HG03342 (cell line): ENCODE measurements around the gene SIGLEC9.
"Not testable (repeated sequence)": the region's sequence is repeated elsewhere in the genome, so short reads cannot be mapped to it uniquely, and the experiment has no call there.

Source experiments
- ATAC-seq: cut with Tn5 transposase; IDR thresholded peaks from one replicate; pipeline ENCODE4 v1.9.1; 2021; ENCODE audit warnings: mild to moderate bottlenecking, moderate library complexity; ENCODE audit not compliant: unreplicated experiment

Gene SIGLEC9

GRCh38 chr19:51142809-51143475 lies 18.2 kb downstream of the SIGLEC9 start:
- ATAC-seq = not testable (repeated sequence)

DNA sequence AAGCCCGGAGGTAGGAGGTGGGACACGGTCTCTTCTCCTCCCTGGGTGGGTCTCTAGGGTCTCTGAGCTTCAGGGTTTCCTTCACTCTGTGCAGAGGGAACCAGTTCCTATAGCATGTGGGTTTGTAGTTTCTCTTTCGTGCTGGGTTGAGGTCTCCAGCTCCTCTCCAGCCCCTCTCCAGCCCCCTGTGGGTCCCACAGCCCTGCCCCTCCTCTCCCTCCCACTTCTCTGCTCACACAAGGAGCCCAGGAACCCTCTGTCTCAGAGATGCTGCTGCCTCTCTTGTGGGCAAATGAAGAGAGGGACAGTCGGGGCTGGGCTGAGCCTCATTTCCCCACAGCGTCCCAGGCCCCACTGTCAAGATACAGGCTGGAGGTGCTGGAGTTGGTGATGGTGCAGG lies 18.8 kb downstream of the SIGLEC9 start:
- ATAC-seq = no peak

DNA sequence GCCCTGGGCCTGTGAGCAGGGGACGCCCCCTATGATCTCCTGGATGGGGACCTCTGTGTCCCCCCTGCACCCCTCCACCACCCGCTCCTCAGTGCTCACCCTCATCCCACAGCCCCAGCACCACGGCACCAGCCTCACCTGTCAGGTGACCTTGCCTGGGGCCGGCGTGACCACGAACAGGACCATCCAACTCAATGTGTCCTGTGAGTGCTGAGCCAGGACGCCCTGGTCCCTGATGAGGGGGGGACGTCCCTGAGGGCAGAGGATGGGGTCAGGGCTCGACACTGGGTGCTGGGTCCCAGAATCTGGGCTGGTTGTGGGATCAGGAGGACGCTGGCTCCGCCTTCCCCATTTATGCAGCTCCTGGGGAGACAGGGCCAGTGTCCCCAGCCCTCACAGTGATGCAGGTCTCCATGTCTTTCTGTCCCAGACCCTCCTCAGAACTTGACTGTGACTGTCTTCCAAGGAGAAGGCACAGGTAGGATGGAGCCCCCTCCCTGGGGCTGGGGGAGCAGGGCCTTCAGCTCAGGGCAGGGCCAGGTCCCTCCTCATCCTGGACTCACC lies 19.9 kb downstream of the SIGLEC9 start:
- no peak for ATAC-seq

DNA sequence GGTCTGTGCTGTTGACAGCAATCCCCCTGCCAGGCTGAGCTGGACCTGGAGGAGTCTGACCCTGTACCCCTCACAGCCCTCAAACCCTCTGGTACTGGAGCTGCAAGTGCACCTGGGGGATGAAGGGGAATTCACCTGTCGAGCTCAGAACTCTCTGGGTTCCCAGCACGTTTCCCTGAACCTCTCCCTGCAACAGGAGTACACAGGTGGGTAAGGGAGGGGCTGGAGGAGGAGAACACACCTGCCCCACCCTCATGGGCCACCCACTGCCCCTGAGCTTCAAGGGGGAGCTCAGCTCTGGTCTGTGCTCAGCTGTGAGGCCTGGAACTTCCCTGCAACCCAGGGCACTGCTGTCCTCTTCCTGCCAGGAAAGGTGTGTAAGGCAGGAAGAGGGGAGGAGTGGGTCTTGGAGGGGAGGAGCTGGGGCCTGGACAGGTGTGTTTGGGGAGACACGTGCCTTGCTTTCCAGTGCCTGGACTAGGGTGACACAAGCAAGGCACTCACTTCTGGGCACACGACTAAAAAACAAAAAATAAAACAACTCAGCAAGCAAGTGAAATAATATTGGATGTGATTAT lies 21.3 kb downstream of the SIGLEC9 start:
- no peak for ATAC-seq

DNA sequence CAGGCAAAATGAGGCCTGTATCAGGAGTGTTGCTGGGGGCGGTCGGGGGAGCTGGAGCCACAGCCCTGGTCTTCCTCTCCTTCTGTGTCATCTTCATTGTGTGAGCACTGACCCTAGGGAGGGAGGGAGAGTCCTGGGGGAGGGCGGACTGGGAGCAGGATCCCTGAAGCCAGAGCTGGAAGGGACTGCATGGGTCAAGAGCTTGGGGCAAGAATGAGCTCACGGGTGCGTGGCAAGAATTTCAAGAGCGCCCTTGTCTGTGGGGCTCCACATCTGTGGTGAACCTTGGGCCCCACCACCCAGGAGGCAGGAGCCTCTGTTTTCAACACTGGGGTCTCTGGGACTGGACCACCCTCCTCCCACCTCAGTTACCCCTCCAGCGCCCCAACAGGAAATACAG lies 22.0 kb downstream of the SIGLEC9 start:
- ATAC-seq = no peak

GRCh38 chr19:51147663-51148062 lies 23.0 kb downstream of the SIGLEC9 start:
- no peak for ATAC-seq

- no peak for ATAC-seq
Measured at GRCh38 chr19:51148580-51148979, 23.9 kb downstream of the SIGLEC9 start.

DNA sequence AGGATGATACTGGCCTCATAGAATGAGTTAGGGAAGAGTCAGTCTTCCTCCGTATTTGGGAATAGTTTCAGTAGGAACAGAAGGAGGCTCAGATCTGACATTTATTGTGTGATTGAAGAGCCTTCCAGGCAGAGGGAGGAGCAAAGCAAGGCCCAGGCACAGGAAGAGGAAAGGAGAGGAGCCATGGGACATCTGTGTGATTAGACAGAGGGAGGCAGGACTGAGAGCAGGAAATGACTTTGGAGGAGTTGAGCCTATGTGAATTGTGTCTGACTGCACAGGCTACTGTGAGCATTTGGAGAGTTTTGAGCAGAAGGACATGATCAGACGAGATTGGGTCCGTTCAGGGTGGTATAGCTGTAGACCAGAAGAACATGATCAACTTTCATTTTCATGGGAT lies 25.9 kb downstream of the SIGLEC9 start:
- ATAC-seq = no peak

GRCh38 chr19:51156710-51157109 lies 32.0 kb downstream of the SIGLEC9 start:
- ATAC-seq = no peak

DNA sequence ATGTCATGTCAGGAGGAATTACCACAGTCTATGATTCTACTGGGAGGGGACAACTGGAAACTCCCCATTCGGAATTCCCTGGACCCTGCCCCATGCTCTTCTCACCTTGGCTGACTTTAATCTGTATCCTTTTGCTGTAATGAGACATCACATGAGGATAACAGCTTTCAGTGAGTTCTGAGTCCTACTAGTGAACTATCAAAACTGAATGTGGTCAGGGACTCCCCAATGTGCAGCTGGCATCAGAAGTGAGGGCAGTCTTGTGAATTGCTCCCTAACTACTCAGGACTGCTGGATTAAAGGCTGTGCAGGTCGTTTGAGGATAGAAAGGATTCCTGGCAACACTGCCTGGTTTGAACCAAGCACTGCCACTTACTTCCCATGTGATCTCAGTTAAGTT lies 32.6 kb downstream of the SIGLEC9 start:
- no peak for ATAC-seq

- ATAC-seq = no peak
Measured at GRCh38 chr19:51158474-51159129, 33.9 kb downstream of the SIGLEC9 start.

- no peak for ATAC-seq
Measured at GRCh38 chr19:51159656-51160055, 35.0 kb downstream of the SIGLEC9 start.

- no peak for ATAC-seq
Measured at GRCh38 chr19:51161266-51161665, 36.6 kb downstream of the SIGLEC9 start.

DNA sequence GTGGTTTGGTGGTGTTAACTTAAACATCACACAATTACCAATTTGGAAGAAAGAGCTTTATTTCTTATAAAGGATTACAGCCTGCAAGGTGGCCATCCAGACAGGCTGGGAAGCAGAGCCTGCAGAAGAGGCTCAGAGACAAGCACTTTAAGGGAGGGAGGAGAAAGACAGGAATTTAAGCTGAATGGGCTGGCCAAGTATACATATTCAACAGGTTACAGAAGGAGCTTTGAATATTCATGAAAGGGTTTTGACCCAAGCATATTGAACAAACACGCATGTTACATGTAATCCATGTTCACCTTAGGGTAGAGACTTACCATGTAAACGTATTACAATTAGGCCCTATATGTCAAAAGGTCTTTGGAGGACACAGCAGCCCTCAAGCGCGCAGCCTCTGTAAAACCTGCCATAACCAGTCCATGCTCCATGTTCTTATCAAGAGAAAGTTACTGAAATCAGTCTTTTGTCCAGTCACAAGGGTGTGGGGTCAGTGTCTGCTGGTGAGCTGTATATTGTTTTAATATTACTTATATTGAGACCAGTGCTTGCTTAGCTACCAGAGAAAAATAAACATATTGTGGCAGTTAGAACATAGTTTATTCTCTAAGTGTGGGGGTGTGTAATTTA lies 37.3 kb downstream of the SIGLEC9 start:
- ATAC-seq = no peak

- no peak for ATAC-seq
Measured at GRCh38 chr19:51163257-51163656, 38.6 kb downstream of the SIGLEC9 start.

GRCh38 chr19:51164215-51164614 lies 39.5 kb downstream of the SIGLEC9 start:
- no peak for ATAC-seq

GRCh38 chr19:51166846-51167490 lies 42.3 kb downstream of the SIGLEC9 start:
- no peak for ATAC-seq

GRCh38 chr19:51168564-51169282 lies 44.0 kb downstream of the SIGLEC9 start:
- ATAC-seq = no peak

DNA sequence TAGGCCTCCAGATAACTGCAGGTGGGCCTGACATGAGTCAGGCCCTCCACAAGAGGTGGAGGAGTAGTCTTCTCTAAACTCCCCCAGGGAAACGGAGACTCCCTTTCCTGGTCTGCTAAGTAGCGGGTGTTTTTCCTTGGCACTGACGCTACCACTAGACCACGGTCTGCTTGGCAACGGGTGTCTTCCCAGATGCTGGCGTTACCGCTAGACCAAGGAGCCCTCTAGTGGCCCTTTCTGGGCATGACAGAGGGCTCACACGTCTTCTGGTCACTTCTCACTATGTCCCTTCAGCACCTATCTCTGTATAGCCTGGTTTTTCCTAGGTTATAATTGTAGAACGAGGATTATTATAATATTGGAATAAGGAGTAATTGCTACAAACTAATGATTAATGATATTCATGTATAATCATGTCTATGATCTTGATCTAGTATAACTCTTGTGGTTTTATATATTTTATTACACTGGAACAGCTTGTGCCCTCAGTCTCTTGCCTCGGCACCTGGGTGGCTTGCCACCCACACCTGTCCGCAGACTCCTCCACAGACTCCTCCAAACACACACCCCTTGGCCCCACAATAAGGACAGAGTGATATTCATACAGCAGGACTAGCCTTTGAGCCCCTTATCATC lies 44.7 kb downstream of the SIGLEC9 start:
- ATAC-seq = not testable (repeated sequence)

GRCh38 chr19:51172223-51172622 lies 47.5 kb downstream of the SIGLEC9 start:
- no peak for ATAC-seq
